Esophagus muscularis mucosa (tissue), 4 donors: ENCODE results near the gene SMCO2. TPM values are rescaled to one million over a fixed set of nuclear protein-coding genes. Genes with fewer than 3 reads are reported as not detected.

ENCODE experiments used
- DNase-seq: peaks from one replicate; pipeline ENCODE4 v3.0.0-alpha.2; 2017; ENCODE audit errors: extremely low spot score
- H3K27ac ChIP-seq, 4 donors: fragments of 200-600 bp; sonication (generic); replicated peaks in 1 of 4; 1 replicate in 3 of 4; 2 replicates in 1 of 4; pipeline ENCODE4 v1.5.1; 2016 to 2019; ENCODE audit warnings: mild to moderate bottlenecking in 1 of 4
- H3K27me3 ChIP-seq, 4 donors: fragments of 200-600 bp; sonication (generic); one replicate each; pipeline versions ENCODE4 v1.5.1 to v1.6.0; 2016 to 2019
- H3K36me3 ChIP-seq, 4 donors: fragments of 200-600 bp; sonication (generic); one replicate each; pipeline ENCODE4 v1.5.1; 2016 to 2019
- H3K4me1 ChIP-seq, 4 donors: fragments of 200-600 bp; sonication (generic); one replicate each; pipeline ENCODE4 v1.5.1; 2016 to 2019
- H3K4me3 ChIP-seq, 4 donors: fragments of 200-600 bp; sonication (generic); 1 replicate in 2 of 4; 2 replicates in 2 of 4; pipeline ENCODE4 v1.5.1; 2016 to 2019; ENCODE audit warnings: mild to moderate bottlenecking in 4 of 4, moderate library complexity in 1 of 4
- H3K9me3 ChIP-seq, 4 donors: fragments of 200-600 bp; sonication (generic); 1 replicate in 3 of 4; 2 replicates in 1 of 4; pipeline ENCODE4 v1.5.1; 2016 to 2019
- CTCF ChIP-seq, 3 experiments: fragments of 200-600 bp in 2 of 3; fragments of 450-650 bp in 1 of 3; sonication (generic) in 2 of 3; IDR thresholded peaks; one replicate each; pipeline ENCODE4 v1.5.1; 2017 to 2019; ENCODE audit warnings: antibody characterized with exemption in 3 of 3, mild to moderate bottlenecking in 2 of 3, moderate library complexity in 1 of 3
- EP300 ChIP-seq: sonication (generic); formaldehyde crosslinking; IDR thresholded peaks from one replicate; pipeline ENCODE4 v1.6.1; 2017; ENCODE audit warnings: antibody characterized with exemption
- POLR2A ChIP-seq: fragments of 450-650 bp; IDR thresholded peaks from one replicate; pipeline ENCODE4 v1.6.1; 2017; ENCODE audit warnings: antibody characterized with exemption, moderate library complexity, mild to moderate bottlenecking, low read depth
- POLR2AphosphoS5 ChIP-seq, 2 donors: sonication (generic); formaldehyde crosslinking; IDR thresholded peaks; one replicate each; pipeline ENCODE4 v1.6.1; 2017; ENCODE audit warnings: antibody characterized with exemption in 2 of 2
- WGBS: methylation state at CpG from one replicate; pipeline ENCODE4 v1.1.5; 2018; 5-methylcytosine and 5-hydroxymethylcytosine counted together
- intact Hi-C: fragments of 100-400 bp; cut with DNase I; formaldehyde crosslinking; loops from one replicate; pipeline ENCODE4 v1.15.1; 2023
- total RNA-seq, 4 donors: library from RNA; depleted of rRNA; stranded (reverse); fragments of >200 nt; gene quantifications; one replicate each; pipeline versions ENCODE4 v1.1.0 to v1.2.1, GENCODE V29; 2016

The SMCO2 gene
- total RNA-seq, 4 donors from 2014 or later, result not detected

GRCh38 chr12:27497446-27497845 is 50.9 kb downstream of the SMCO2 start:
- WGBS, result 94% methylated on average over 3 of the region's 3 CpGs
- Histone ChIP-seq H3K4me1 (no peaks in the 10 kb centered on the region), H3K36me3 (no peaks in the 10 kb centered on the region), H3K9me3 (no peaks in the 10 kb centered on the region), H3K27me3 (no peaks in the 10 kb centered on the region), H3K27ac (no peak overlapping the region), H3K4me3 (no peak overlapping the region)
- intact Hi-C loops, result no loop called here
- no peak for DNase-seq
- TF ChIP-seq EP300, result no peak

- Histone ChIP-seq H3K9me3 (no peaks in the 10 kb centered on the region), H3K4me3 (no peak overlapping the region), H3K36me3 (no peaks in the 10 kb centered on the region), H3K27me3 (no peaks in the 10 kb centered on the region), H3K4me1 (no peaks in the 10 kb centered on the region), H3K27ac (no peak overlapping the region)
- TF ChIP-seq EP300, result no peak
- intact Hi-C loops, result no loop called here
- DNase-seq, result no peak
- WGBS, result 93% methylated on average over 4 of the region's 4 CpGs
Observed at GRCh38 chr12:27498149-27498548, 51.6 kb downstream of the SMCO2 start.

DNA sequence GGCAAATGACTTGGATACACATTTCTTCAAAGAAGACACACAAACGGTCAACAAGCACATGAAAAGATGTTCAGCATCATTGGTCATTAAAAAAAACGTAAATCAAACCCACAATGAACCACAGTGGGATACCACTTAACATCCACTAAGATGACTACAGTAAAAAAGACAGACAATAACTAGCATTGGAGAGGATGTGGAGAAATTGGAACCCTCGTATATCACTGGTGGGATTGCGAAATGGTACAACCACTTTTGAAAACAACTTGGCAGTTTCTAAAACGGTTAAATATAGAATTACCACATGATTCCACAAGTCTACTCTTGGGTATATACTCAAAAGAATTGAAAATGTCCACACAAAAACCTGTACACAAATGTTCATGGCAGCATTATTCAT is 52.2 kb downstream of the SMCO2 start:
- H3K27ac ChIP-seq, result no peak overlapping the region
- no peaks in the 10 kb centered on the region for H3K9me3 ChIP-seq
- H3K36me3 ChIP-seq, result no peaks in the 10 kb centered on the region
- H3K4me1 ChIP-seq, result no peaks in the 10 kb centered on the region
- H3K4me3 ChIP-seq, result no peak overlapping the region
- no peaks in the 10 kb centered on the region for H3K27me3 ChIP-seq
- WGBS, result 87% methylated on average over 5 of the region's 5 CpGs
- DNase-seq, result no peak
- intact Hi-C loops, result no loop called here
- no peak for TF ChIP-seq CTCF (IDR thresholded peaks at IDR 0.05)
- no peak for TF ChIP-seq EP300
- no peak for TF ChIP-seq POLR2AphosphoS5 (IDR thresholded peaks at IDR 0.05)
- TF ChIP-seq POLR2A, result no peak

DNA sequence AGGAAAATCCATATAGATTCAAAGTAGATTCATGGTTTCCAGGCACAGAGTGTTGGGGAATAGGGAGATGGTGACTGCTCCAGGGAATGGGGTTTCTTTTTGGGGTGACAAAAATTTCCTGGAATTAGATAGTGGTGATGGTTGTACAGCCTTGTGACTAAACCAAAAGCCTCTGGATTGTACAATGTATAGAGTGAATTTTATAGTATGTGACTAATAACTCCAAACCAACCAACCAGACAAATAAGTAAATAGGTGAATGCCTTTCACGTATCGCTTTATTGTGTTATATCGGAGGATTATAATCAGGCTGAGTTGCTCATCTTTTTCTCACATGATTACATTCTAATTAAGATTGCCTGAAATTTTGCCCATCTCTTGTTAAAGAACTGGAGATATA is 52.8 kb downstream of the SMCO2 start:
- intact Hi-C loops, result no loop called here
- TF ChIP-seq EP300 (no peak), POLR2A (no peak), POLR2AphosphoS5 (IDR thresholded peaks at IDR 0.05) (no peak), CTCF (IDR thresholded peaks at IDR 0.05) (no peak)

GRCh38 chr12:27500546-27500945 is 54.0 kb downstream of the SMCO2 start:
- Histone ChIP-seq H3K9me3 (no peaks in the 10 kb centered on the region), H3K36me3 (no peaks in the 10 kb centered on the region), H3K27ac (no peak overlapping the region), H3K4me1 (peaks cover 3 to 14% (median 8%) of the 10 kb centered on the region in 4 donors), H3K27me3 (no peaks in the 10 kb centered on the region), H3K4me3 (no peak overlapping the region)
- TF ChIP-seq POLR2A (no peak), POLR2AphosphoS5 (IDR thresholded peaks at IDR 0.05) (no peak)
- no peak for DNase-seq
- intact Hi-C loops, result no loop called here
- WGBS, result 58% methylated on average over 3 of the region's 3 CpGs

More for the DNA sequence above, 52.8 kb downstream of the SMCO2 start:
- Histone ChIP-seq H3K27me3 (no peaks in the 10 kb centered on the region), H3K36me3 (no peaks in the 10 kb centered on the region), H3K27ac (no peak overlapping the region), H3K4me1 (peaks cover 0 to 2% (median 0%) of the 10 kb centered on the region in 4 donors), H3K4me3 (no peak overlapping the region), H3K9me3 (no peaks in the 10 kb centered on the region)
- DNase-seq, result no peak
- WGBS, result 100% methylated on average over 3 of the region's 3 CpGs

DNA sequence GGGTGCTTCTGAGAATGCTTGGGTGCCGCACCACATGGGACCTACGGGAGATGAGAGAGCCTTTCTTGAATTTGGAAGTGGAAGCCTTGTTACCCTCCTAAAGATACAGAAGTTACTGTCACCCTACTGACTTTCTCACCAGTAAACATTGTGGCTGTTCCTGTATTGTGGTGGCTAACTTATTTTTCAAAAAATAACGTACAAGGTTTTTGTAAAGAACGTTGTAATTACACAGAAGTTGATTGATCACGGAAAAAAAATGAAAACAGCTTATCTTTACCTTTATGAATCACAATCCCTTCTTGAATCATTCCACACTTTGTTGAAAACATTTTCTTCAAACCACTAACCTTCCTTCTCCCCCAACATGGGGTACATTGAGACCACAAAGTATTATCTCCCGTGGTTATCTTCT is 55.5 kb downstream of the SMCO2 start:
- Histone ChIP-seq H3K4me3 (no peak overlapping the region), H3K9me3 (no peaks in the 10 kb centered on the region), H3K27me3 (no peaks in the 10 kb centered on the region), H3K27ac (no peak overlapping the region), H3K36me3 (no peaks in the 10 kb centered on the region), H3K4me1 (peaks cover 8 to 18% (median 12%) of the 10 kb centered on the region in 4 donors)
- WGBS, result 94% methylated on average over 6 of the region's 6 CpGs
- no peak for DNase-seq
- intact Hi-C loops, result no loop called here
- TF ChIP-seq EP300, result no peak
- TF ChIP-seq POLR2AphosphoS5 (IDR thresholded peaks at IDR 0.05), result no peak
- TF ChIP-seq POLR2A, result no peak
- no peak for TF ChIP-seq CTCF (IDR thresholded peaks at IDR 0.05)
